Measurements from ENCODE around the gene RASL12.
"Not testable (repeated sequence)": the region's sequence is repeated elsewhere in the genome, so short reads cannot be mapped to it uniquely, and the experiment has no call there.

RASL12 gene

GRCh38 chr15:65052956-65053355, 14.8 kb downstream of the RASL12 start:
- no peak for DNase-seq

GRCh38 chr15:65051266-65051665, 16.5 kb downstream of the RASL12 start:
- no peak for DNase-seq

GRCh38 chr15:65050270-65050669, 17.5 kb downstream of the RASL12 start:
- no peak for DNase-seq

- DNase-seq, result peak; percentile 89
Measured at GRCh38 chr15:65049418-65049840, 18.4 kb downstream of the RASL12 start.

GRCh38 chr15:65048241-65048640, 19.6 kb downstream of the RASL12 start:
- DNase-seq, result no peak

GRCh38 chr15:65044724-65045481, 22.9 kb downstream of the RASL12 start, which contains the start of gene SLC51B:
Gene SLC51B, plus strand, starts transcription at chr15:65045387. Its CDS starts 4,618 bp downstream, at chr15:65050005.
- DNase-seq, result no peak

GRCh38 chr15:65044218-65044617, 23.6 kb downstream of the RASL12 start:
- not testable (repeated sequence) for DNase-seq

- no peak for DNase-seq
Measured at GRCh38 chr15:65042776-65043327, 24.9 kb downstream of the RASL12 start.

GRCh38 chr15:65041787-65042186, 26.0 kb downstream of the RASL12 start:
- no peak for DNase-seq

- DNase-seq, result no peak
Measured at GRCh38 chr15:65040461-65040860, 27.3 kb downstream of the RASL12 start.

GRCh38 chr15:65038836-65039235, 29.0 kb downstream of the RASL12 start:
- DNase-seq, result no peak

- no peak for DNase-seq
Measured at GRCh38 chr15:65038428-65038827, 29.4 kb downstream of the RASL12 start.

GRCh38 chr15:65037309-65037708, 30.5 kb downstream of the RASL12 start:
- no peak for DNase-seq

GRCh38 chr15:65034719-65035118, 33.1 kb downstream of the RASL12 start:
- no peak for DNase-seq

GRCh38 chr15:65033659-65034269, 34.0 kb downstream of the RASL12 start:
- DNase-seq, result peak; percentile 50

GRCh38 chr15:65032801-65033537, 34.8 kb downstream of the RASL12 start:
- DNase-seq, result peak; percentile 51

- no peak for DNase-seq
Measured at GRCh38 chr15:65029736-65030208, 38.0 kb downstream of the RASL12 start.

- peak; percentile 94 for DNase-seq
Measured at GRCh38 chr15:65028921-65029735, 38.7 kb downstream of the RASL12 start, which contains the start of gene MTFMT. Gene MTFMT, minus strand, starts transcription at chr15:65029639. Its CDS starts 26 bp downstream, at chr15:65029613.

GRCh38 chr15:65028338-65028737, 39.5 kb downstream of the RASL12 start:
- peak; percentile 20 for DNase-seq

- no peak for DNase-seq
Measured at GRCh38 chr15:65027593-65027992, 40.2 kb downstream of the RASL12 start.

GRCh38 chr15:65026756-65027155, 41.0 kb downstream of the RASL12 start:
- no peak for DNase-seq

GRCh38 chr15:65021488-65021887, 46.3 kb downstream of the RASL12 start:
- DNase-seq, result no peak

Data from activated CD4-positive, alpha-beta T cell treated with anti-CD3 and anti-CD28 coated beads, Interleukin-2, amount 50 U/mL, for 16 hours (primary cell).